NCI-H2227 treated with DMSO at 0.1 percent for 48 hours (cell line): ENCODE data around the gene CNTN6.

Experiments
- DNase-seq: peaks from one replicate; lab custom pipeline; 2025; lab: John Stamatoyannopoulos, UW

CNTN6 gene

DNA sequence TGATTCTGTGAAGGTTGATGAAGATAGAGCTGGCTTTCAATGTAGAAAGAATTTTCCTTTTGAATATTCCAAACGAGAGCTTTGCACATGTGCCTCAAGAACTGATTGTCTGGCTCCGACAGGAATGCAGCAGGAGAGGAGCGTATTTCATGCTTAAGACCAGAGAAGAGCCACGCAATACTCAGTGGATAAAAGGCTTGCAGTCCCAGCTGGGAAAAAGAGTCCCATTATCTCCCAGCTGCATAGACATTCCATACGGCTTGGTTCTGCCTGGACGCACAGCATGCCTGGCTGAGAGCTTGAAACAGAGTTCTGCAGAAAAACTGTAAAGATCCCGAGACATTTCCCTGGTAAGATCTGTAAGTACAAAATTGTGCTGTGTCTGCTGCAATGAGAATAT is at the start of gene CNTN6:
Gene CNTN6, plus strand, starts transcription at position 254 of the 400 bp plus-strand sequence. CDS start 54,985 bp downstream, outside the sequence.
- no peak for DNase-seq

DNA sequence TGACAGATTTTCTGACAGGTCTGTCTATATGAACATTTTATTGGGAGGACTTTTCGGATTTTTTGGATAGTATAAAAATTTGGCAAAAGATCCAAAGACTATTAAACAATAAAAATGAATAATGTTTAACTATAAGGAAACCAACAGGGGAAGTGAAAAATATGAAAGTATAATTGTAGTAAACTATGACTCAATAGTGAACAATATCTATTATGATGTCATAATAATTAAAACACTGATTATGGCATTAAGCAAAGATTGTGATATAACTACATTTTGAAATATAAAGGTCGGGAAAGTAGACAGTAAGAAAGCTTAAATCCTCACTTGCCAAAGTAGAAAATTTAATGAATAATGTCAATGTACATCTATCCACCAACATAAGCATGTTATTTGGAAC is 44.3 kb upstream of the CNTN6 start:
- no peak for DNase-seq

DNA sequence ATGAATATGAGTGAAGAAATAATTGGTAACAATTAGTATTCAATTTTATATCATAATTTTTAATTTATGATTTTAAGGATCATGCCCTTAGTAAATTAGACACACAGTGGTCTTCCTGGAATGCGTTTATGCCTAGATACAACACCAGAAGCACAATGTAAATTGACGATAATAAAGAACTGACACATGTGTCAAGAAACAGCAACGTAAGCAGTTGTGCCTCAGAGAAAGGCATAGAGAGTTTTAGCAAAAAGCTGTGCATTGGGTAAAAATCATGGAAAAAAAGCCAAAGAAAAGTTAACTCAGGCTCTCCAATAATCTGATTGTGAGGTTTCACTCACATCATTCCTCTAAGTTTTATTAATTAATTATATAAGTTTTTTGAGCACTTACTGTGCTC is 37.0 kb upstream of the CNTN6 start:
- DNase-seq = no peak

DNA sequence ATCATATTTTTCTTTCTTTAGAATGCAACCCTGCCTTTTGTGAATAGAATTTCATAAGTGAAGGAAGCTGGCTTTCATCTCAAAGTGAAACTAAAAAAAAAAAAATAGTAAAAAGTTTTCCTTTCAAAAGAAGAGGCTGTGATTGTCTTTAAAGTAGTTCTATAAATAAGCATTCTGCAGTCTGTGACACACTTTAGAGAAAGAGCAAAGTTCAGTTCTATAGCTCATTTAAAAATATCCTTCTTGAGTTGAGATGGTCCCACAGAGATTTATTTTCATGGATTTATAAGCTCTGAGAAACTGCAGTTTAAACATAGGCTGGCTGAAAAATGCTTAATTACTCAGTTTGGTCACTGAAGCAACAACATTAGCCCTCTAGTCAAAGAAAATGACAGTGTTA is 36.1 kb upstream of the CNTN6 start:
- no peak for DNase-seq

DNA sequence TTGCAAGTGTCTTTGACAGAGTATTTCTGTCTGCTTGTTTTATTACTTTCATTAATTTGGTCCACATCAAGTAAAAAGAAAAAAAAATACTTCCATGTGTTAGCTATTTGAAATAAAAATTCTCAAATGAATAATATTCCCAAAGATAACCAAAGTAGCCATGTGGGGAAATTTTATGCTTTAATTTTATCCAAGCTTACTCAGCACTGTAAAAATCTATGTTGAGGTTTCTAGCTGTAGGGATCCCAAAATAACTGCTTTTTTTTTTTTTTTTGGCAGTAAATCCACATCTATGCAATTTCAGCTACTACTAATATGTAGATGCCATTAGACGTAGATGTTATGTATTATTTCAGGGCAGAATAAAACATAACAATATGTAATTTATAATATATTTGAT is 35.4 kb upstream of the CNTN6 start:
- DNase-seq = no peak

DNA sequence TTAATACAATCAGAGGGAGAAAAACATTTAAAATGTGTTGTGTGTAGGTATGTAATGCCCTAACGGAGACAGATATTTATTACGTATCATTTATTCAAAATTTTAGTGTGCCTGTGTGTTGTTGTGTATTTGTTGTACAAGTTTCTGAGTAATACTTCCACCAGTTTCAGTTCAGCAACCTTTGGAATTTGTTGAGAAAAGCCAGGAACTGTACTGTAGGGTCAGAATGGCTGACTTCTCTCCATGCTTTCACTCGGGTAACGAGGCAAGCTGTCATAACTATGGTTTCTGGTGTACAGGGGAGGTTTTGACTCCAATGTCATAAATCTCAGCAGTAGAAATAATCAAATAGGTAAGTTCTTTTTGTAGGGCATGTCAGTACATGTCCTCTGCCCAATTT is 23.8 kb upstream of the CNTN6 start:
- DNase-seq = no peak

DNA sequence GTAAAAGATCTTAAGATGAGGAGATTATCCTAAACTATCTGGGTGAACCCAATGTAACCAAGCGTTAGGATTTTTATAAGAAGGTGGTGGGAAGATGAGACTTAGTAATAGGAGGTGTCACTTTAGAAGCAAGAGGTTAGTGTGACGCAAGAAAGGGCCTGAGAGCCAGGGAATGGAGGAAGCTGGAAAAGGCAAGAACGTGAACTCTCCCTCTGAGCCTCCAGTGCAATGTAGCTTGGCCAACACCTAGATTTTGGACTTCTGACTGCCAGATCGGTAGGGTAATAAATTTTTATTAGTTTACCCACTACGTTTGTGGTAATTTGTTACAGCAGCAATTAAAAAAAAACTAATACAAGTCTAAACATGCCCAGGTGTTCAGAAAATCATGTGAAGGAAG is 20.8 kb upstream of the CNTN6 start:
- no peak for DNase-seq

DNA sequence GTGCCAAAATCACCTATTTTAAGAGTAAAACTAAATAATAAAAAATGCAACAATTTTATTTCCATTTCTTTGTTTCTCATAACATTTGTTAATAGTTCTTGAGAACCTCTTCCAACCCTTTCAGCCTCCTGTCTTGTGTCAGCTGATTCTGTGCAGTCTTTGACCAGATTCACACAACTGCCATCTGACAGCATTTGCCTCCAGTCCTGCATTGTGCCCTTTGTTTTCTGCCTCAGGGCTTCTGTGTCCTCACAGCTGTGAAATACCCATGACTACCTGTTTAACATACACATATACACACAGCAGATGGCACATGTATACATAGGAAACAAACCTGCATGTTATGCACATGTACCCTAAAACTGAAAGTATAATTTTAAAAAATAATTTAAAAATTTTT is 13.2 kb upstream of the CNTN6 start:
- DNase-seq = no peak

DNA sequence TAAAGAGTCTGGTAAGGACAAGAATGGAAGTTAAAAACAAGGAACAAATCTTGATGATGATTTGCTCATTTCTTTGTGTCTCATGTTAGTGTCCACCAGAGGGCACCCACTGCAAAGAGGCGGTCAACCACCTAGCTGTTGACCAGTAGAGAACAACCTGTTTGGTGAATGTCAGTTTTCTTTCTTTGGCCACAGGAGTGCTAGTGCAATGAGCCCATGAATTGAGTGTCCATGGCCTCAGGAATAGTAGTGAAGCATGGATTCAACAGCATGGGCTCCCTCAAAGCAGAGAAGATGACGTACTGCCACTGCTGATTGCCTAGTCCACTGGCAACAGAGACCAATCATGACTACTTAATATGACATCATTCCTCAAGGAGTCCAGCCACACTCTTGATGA is 10.7 kb upstream of the CNTN6 start:
- no peak for DNase-seq

DNA sequence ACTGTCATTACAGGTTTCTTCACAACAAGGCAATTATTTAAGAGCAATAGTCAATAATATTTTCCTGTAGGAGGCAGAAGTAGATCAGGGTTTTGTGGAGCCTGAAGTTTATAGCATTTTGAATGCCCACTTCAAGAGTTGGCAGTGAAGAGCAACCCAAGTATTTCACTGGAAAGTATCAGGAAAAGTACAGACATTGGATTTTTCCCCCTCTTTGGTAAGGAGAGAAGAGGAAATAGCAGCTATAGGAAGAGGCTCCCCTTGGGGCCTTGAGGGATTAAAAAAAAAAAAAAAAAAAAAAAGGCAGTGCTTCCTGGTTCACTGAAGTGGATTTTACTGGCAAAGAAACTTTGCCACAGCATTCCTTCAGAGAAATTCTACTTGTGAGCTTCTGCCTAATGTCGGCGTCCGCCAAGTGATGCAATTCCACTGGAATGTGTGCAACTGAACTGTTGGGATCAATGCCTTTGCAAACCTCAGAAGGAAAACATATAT is 5.7 kb upstream of the CNTN6 start:
- no peak for DNase-seq

DNA sequence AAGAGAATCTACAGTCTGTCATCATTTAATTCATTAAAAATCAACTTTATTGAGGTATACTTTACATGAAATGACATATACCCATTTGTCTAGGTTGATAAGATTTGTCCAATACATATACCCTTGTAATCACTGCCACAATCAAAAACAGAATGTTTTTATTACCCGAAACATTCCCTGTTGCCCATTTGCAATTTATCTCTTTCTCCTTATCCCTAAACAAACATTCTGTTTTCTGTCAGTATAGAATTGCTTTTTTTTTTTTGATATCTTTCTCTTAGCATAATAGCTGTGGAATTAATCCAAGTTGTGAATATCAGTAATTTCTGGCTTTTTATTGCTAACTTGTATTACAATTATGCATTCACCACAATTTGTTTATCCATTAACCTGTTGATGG is 4.3 kb upstream of the CNTN6 start:
- no peak for DNase-seq

DNA sequence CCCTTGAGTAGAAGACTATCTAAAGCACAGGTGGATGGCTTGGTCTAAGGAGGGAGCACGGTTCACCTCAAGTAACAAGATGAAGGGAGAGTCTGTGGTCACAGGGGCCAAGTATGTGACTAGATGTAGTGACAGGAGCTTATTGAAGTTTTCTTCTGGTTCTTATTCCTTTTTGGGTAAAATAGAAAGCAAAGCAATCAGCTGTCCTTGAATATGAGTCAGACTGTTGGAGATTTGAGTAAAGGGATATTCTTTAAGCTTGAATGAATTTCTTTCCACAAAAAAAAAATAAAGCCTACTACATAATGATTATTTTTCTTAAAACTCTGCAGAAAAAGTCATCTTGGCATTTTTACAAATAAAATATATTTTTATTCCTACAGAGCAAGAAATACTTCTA is 1.5 kb upstream of the CNTN6 start:
- no peak for DNase-seq

DNA sequence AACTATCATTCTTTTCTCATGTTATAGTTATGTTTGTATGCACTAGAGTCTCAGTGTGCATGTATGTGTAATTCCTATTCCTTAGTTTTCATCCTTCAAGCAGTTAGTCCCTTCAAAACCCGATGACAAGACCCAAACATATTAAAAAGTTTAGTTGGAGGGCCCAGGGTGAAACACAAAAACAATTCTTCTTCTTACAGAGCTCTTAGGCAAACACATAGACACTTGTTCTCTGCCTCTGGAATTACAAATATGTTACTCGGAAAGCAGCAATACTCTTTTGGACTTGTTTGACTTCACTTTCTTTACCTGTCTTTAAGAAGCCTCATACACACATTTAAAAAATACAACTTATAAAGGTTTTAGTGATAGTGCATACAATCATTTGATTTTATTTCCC is 763 bp upstream of the CNTN6 start:
- DNase-seq = no peak

DNA sequence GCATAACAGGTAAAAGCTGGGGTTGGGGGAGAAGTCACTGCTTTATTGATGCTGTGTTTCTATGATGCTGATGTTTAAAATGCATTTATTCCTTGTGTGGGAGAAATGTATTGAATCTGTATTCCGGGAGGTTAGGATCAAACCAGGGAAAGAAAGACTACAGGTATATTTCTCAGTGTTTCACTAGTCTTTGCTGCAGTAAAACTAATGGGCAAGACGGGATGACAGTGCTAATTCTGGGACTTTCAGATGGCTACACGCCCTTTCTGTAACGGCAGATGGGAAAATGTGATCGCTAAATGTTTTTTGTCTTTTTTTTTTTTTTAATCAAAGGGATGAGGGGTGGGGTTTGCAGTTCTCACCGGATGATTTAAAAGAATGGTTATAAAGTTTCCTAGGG is 393 bp downstream of the CNTN6 start:
- no peak for DNase-seq

DNA sequence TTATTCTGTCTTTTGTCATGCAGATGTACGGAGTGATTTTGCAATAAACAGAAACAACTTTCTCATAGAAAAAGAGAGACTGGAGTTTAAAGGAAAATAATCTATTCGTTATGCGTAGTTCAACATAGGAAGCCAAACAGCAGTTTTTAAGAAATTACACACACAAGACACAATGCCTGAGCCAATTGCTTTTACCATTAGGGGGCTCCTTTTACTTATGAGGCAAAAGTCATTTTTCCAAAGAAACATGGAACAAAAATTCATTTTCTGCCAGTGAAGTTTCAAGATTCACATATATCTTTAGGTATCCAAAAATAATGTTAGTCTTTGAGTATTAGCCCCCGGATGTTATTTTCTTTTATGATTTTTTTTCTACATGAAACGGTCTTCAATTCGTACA is 10.7 kb downstream of the CNTN6 start:
- DNase-seq = no peak

DNA sequence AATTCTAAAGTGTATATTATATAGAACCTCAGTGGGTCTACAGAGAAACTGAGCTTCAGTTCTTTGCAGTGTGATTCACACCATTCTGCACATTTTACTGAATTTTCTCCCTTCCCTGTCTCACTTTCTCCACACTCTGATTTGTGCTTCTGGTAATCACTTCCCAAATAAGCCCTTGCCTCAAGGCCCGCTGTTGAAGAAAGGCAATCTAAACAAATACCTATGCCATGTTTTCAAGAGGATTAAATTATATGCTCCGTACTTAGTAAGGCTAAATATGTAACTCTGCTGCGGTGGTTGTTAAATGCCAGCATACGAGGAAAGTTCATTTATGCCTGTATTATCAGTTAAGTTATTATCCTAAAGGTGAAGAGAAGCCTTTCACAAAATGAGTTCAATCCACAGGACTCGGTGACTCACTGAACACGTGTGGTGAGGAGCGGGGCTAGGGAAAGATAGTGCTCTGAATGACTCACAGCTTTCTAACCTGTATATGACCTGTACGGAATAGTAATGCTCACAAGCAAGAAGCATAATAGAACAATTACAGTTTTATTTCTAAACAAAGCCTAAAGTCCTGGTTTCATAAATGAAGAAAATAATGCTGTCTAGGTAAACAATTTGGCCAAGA is 25.1 kb downstream of the CNTN6 start:
- no peak for DNase-seq

DNA sequence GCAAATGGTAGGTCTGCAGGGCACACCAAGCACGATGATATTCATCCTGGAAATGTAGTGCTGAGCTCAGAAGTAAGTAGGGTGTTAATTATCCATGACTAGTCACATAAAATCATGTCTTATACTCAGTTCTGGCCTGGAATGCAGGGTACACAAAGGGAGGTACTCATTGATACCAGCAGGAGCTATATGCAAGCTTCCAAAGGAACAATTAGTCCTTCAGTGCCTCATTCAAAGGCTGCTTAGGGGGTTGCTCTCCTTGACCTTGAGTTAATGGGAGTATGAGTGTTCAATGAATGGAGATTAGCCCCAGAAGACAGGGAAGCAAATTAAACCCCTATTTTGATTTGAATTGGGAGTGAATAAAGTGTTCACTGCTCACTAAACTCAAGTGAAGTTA is 38.3 kb downstream of the CNTN6 start:
- DNase-seq = no peak

DNA sequence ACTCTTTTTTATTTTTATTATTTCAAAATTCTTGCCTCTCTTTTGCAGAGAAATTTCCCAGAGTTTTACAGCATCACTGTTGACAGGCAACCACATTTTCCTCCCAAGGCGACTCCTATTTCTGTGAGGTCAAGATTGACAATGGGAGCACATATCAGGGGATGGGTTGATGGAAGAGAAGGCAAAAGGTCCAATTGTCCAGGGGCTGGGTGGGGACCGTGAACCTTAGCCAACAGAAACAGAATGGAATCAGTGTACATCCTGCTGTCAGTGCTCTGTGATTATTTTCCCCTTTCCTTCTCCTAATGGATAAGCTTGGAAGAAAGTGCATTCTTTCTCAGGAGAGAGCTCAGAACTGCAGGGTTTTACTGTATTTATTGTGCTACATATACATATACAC is 42.4 kb downstream of the CNTN6 start:
- no peak for DNase-seq

DNA sequence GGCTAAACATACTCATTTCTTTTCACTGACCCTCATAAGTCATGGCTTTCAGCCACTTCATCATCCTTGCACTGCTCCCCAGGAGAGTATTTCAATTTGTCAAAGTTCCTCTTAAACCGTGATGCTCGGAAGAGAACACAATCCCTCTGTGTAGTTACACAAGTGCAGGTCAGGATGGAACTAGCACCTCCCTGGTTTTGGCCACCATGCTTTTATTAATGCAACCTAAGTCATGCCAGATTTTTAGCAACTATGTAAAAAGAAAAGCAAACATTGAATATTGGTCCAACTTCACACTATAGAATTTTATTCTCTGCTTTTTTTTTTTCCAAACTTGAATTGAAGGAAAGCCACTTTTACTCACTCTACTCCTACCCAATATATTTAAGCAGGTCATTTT is 45.2 kb downstream of the CNTN6 start:
- DNase-seq = no peak

DNA sequence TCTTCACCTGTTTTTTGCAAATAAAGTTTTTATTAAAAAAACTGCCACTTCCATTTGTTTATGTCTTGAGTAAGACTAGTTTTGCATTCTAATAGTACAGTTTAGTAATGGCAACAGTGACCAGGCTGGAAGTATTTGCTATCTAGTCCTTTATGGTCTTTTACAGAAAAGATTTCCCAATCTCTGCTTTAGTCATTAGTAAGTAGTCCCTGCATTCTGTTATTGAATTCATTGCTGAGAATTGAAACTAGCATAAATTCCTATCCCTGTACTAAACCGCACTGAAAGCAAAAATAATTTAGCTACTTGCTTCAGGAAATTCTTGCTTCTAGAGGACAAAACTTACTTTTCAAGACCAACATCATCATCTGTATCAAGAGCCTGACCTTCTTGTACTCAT is 46.2 kb downstream of the CNTN6 start:
- DNase-seq = no peak

DNA sequence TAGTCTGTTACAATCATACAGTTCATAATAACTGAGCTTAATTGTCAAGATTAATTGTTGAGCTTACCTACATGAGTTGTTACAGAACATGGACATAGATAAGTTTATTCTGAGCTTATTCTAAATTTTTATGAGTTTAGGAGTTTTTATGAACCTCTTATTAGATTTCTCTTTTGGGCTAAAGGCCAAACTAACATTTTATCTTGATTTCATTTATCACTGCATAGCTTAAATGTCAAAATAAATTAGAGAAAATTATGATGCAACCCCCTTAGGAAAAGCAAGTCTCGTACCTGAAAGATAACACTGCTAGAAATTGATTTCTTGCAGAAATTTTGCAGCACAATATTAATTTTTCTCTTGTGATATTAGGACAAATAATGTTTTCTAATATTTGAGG is 54.5 kb downstream of the CNTN6 start:
- no peak for DNase-seq

DNA sequence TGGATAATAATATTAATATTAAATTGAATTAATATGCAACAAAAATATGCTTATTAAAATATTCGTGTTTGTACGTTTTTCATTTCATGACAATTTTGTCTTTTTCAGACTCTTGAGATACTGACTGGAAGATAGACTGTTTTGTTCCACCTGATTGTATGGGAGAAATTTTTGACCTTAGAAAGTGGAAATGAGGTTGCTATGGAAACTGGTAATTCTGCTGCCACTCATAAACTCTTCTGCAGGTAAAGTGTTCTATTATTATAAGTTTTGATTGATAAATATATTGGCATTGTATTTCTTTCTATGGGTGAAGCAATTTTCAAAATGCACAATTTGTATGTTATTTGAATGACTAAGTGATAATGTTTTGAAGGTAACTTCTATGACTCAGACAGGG is 55.0 kb downstream of the CNTN6 start:
- DNase-seq = no peak

DNA sequence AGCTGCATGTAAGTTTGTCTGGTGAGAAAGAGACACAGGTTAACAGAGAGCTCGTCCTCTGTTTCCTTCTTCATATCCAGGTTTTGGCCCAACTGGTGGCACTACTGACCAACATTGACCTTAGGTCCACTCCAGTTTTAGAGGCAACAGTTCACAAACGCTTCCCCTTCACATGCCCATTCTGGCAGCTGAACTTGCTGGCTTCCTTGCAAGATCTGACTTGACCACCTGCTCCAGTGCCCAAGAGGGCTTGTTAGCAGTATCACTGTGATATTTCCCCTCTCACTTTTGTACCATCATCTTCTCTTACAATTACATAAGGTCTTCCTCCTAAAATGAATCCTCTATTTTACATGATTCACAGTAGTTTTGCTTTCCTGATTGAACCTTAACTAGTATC is 71.3 kb downstream of the CNTN6 start:
- DNase-seq = no peak

DNA sequence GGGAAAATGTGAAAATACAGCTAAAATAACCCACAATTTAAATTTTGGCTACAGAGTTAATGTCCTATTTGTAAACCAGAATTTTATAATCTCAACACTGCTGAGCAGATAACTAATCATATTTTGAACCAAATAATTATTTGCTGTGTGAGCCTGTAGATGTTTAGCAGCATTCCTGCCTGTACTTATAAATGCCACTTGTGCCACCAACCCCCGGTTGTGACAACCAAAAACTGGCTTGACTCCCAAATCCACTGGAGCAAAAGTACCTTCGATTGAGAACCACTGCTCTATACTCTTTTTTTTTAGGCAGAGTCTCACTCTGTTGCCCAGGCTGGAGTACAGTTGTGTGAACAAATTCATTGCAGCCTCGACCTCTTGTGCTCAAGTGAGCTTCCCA is 78.5 kb downstream of the CNTN6 start:
- no peak for DNase-seq

DNA sequence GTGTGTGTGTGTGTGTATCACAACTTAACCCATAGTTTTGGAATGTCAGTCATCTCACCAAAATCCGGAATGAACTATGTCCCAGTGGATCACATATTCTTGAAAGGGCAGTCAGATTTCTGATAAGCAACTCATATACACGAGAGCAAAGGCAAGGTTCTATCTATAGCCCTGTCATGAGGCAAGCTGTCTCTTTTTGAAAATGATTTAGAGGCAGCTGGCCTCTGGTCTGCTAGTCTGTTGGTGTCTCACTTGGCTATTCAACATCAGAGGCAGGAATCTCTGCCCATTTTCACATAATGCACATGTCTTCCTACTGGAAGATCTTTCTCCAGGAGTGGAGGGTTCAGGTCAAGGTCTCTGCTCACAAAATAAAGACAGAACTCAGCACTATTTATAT is 79.8 kb downstream of the CNTN6 start:
- DNase-seq = no peak
